ENCODE data around the gene SUFU. TPM values are rescaled to one million over a fixed set of nuclear protein-coding genes. Genes with fewer than 3 reads are reported as not detected.

The SUFU gene
- total and polyA plus RNA-seq, 2 of the 13 experiments (the other 11 are each of a cell fraction or from before 2014, with no cell fraction given) = 2.9 to 5.5 TPM

GRCh38 chr10:102599565-102600327 is 96.0 kb downstream of the SUFU start (continued):
- 0 out of 2 replicates have a peak, but pooled peaks have one; percentile 24 for TF ChIP-seq MLXIP (CRISPR knock-in tag; IDR thresholded peaks at IDR 0.05; ENCODE audit: borderline replicate concordance)
- peak; percentile 83 for TF ChIP-seq CREM (IDR thresholded peaks at IDR 0.05)
- TF ChIP-seq CREM (CRISPR knock-in tag; IDR thresholded peaks at IDR 0.05) = no peak
- TF ChIP-seq FUBP1 (CRISPR knock-in tag; IDR thresholded peaks at IDR 0.05; ENCODE audit: borderline replicate concordance) = no peak
- no peak for TF ChIP-seq TRIM22 (IDR thresholded peaks at IDR 0.05)
- no peak for TF ChIP-seq ZNF510 (CRISPR knock-in tag; IDR thresholded peaks at IDR 0.05; ENCODE audit: low read depth)
- TF ChIP-seq ARID2 (CRISPR knock-in tag; IDR thresholded peaks at IDR 0.05; ENCODE audit: borderline replicate concordance) = 0 out of 2 replicates have a peak, but pooled peaks have one; percentile 51
- 0 out of 2 replicates have a peak, but pooled peaks have one; percentile 36 for TF ChIP-seq ZFP41 (CRISPR knock-in tag; IDR thresholded peaks at IDR 0.05; ENCODE audit: borderline replicate concordance)
- peak; percentile 82; the same call in 1 of the 2 replicates for TF ChIP-seq NFIC (IDR thresholded peaks at IDR 0.05; ENCODE audit: low read length)
- no peak for TF ChIP-seq PRMT3 (CRISPR knock-in tag; IDR thresholded peaks at IDR 0.05; ENCODE audit: borderline replicate concordance, low read depth)
- no peak for TF ChIP-seq IKZF1 (IDR thresholded peaks at IDR 0.05)
- no peak for TF ChIP-seq SRSF9 (IDR thresholded peaks at IDR 0.05; ENCODE audit: borderline replicate concordance, insufficient read depth, low read depth, low read length, poor library complexity, severe bottlenecking)
- TF ChIP-seq RARG (CRISPR knock-in tag; IDR thresholded peaks at IDR 0.05; ENCODE audit: low read depth) = no peak
- no peak for TF ChIP-seq ZNF33A (CRISPR knock-in tag; IDR thresholded peaks at IDR 0.05; ENCODE audit: borderline replicate concordance)
- TF ChIP-seq LCORL (IDR thresholded peaks at IDR 0.05) = no peak
- TF ChIP-seq LCORL (CRISPR knock-in tag; IDR thresholded peaks at IDR 0.05) = peak; percentile 87
- TF ChIP-seq MTERF4 (CRISPR knock-in tag; IDR thresholded peaks at IDR 0.05) = no peak
- TF ChIP-seq FOSL2 (CRISPR knock-in tag; IDR thresholded peaks at IDR 0.05) = peak; percentile 56; the same call in 1 of the 2 replicates
- no peak for TF ChIP-seq KAT2B (IDR thresholded peaks at IDR 0.05; ENCODE audit: borderline replicate concordance, low read depth, low read length)
- TF ChIP-seq RFXAP (CRISPR knock-in tag; IDR thresholded peaks at IDR 0.05; ENCODE audit: borderline replicate concordance) = peak; percentile 70
- TF ChIP-seq ZNF207 (IDR thresholded peaks at IDR 0.05; ENCODE audit: borderline replicate concordance) = no peak
- no peak for TF ChIP-seq SMAD1 (CRISPR knock-in tag; IDR thresholded peaks at IDR 0.05; ENCODE audit: borderline replicate concordance, low read depth)
- 0 out of 2 replicates have a peak, but pooled peaks have one; percentile 61 for TF ChIP-seq ZNF567 (CRISPR knock-in tag; IDR thresholded peaks at IDR 0.05; ENCODE audit: borderline replicate concordance)

All from HepG2 (cell line).